Panc1 (cell line): ENCODE results near the gene FOXR1. TPM values are rescaled to one million over a fixed set of nuclear protein-coding genes. Genes with fewer than 3 reads are reported as not detected.

Experiments used
- ATAC-seq: fragments of 200-7000 bp; cut with Tn5 transposase; 2 replicates; pipeline ENCODE4 v1.9.1; 2020; ENCODE audit warnings: mild to moderate bottlenecking, moderate library complexity
- BruUV-seq: library from RNA; stranded (reverse); fragments of 400-500 nt; replicated peaks from 2 replicates; lab custom pipeline; 2021; lab: Mats Ljungman, UMichigan
- CTCF ChIA-PET: fragments of 300-600 bp; sonication (Branson Sonifier 250); formaldehyde crosslinking; loops from one replicate; lab custom pipeline; 2022; ENCODE audit warnings: antibody characterized with exemption; lab: Charles Lee
- POLR2A ChIA-PET: fragments of 300-600 bp; sonication (Branson Sonifier 250); formaldehyde crosslinking; loops from one replicate; lab custom pipeline; 2022; ENCODE audit warnings: antibody characterized with exemption; lab: Charles Lee
- DNase-seq: peaks from one replicate; pipeline ENCODE4 v3.0.0-alpha.2; 2010; ENCODE audit warnings: low read depth, low spot score
- H3K27ac ChIP-seq: 2 replicates; pipeline ENCODE4 v1.5.1; 2011; ENCODE audit warnings: mild to moderate bottlenecking, low read length, inconsistent platforms
- H3K27me3 ChIP-seq: fragments of 200-500 bp; sonication (Bioruptor generic); 2 replicates; pipeline ENCODE4 v1.6.0; 2014; ENCODE audit warnings: low read length, inconsistent platforms; ENCODE audit not compliant: control insufficient read depth, insufficient read depth
- H3K36me3 ChIP-seq: fragments of 200-500 bp; sonication (Bioruptor generic); 2 replicates; pipeline ENCODE4 v1.5.1; 2014; ENCODE audit warnings: inconsistent platforms, mild to moderate bottlenecking, low read length, moderate library complexity; ENCODE audit not compliant: control insufficient read depth, insufficient read depth
- H3K4me1 ChIP-seq: 2 replicates; pipeline ENCODE4 v1.5.1; 2011; ENCODE audit warnings: inconsistent platforms, mild to moderate bottlenecking, low read length, moderate library complexity; ENCODE audit not compliant: control insufficient read depth, insufficient read depth
- H3K4me3 ChIP-seq, 2 experiments: 2 replicates each; pipeline ENCODE4 v1.5.1; 2011 to 2012; ENCODE audit warnings: low read depth in 2 of 2, low read length in 2 of 2, mild to moderate bottlenecking in 2 of 2, inconsistent platforms in 1 of 2, moderate library complexity in 1 of 2
- H3K9me3 ChIP-seq: fragments of 200-500 bp; sonication (Bioruptor generic); 2 replicates; pipeline ENCODE4 v1.5.1; 2014; ENCODE audit warnings: low read depth, mild to moderate bottlenecking, inconsistent platforms, low read length, moderate library complexity; ENCODE audit not compliant: control insufficient read depth, insufficient read depth
- POLR2AphosphoS5 ChIP-seq: IDR thresholded peaks from 2 replicates; pipeline ENCODE4 v1.6.1; 2012; ENCODE audit warnings: mild to moderate bottlenecking, low read depth, low read length, moderate library complexity
- SIN3A ChIP-seq: IDR thresholded peaks from 2 replicates; pipeline ENCODE4 v1.6.1; 2012; ENCODE audit warnings: low read depth, mild to moderate bottlenecking, low read length, moderate library complexity, borderline replicate concordance; ENCODE audit not compliant: insufficient read depth
- TCF7L2 ChIP-seq: IDR thresholded peaks from 2 replicates; pipeline ENCODE4 v1.6.1; 2011; ENCODE audit warnings: mild to moderate bottlenecking, low read depth, low read length, inconsistent platforms
- in situ Hi-C: cut with HindIII; loops from 2 replicates; pipeline ENCODE4 v1.10.0; 2016; ENCODE audit warnings: low sequenced_read_pairs, low pct_unique_long_range_greater_than_20kb
- intact Hi-C: fragments of 100-400 bp; cut with micrococcal nuclease; formaldehyde crosslinking; loops from one replicate; pipeline ENCODE4 v1.10.0; 2022; ENCODE audit not compliant: unreplicated experiment
- total RNA-seq: library from RNA; stranded (reverse); gene quantifications from one replicate; pipeline ENCODE4 v1.2.1, GENCODE V29; 2021; ENCODE audit not compliant: unreplicated experiment
- TF ChIP-seq, protein P1 (sequence below), 2 experiments: IDR thresholded peaks; 2 replicates each; pipeline ENCODE4 v1.6.1; 2011 to 2012; ENCODE audit warnings: low read depth in 2 of 2, control low read depth in 1 of 2, low read length in 1 of 2, mild to moderate bottlenecking in 1 of 2, moderate library complexity in 1 of 2; ENCODE audit not compliant: insufficient read depth in 1 of 2
- TF ChIP-seq, protein P2 (sequence below): fragments of 450-650 bp; IDR thresholded peaks from 2 replicates; pipeline ENCODE4 v1.5.1; 2017; ENCODE audit warnings: mild to moderate bottlenecking

FOXR1 gene
- total RNA-seq, 1 experiment from 2014 or later: not detected

DNA sequence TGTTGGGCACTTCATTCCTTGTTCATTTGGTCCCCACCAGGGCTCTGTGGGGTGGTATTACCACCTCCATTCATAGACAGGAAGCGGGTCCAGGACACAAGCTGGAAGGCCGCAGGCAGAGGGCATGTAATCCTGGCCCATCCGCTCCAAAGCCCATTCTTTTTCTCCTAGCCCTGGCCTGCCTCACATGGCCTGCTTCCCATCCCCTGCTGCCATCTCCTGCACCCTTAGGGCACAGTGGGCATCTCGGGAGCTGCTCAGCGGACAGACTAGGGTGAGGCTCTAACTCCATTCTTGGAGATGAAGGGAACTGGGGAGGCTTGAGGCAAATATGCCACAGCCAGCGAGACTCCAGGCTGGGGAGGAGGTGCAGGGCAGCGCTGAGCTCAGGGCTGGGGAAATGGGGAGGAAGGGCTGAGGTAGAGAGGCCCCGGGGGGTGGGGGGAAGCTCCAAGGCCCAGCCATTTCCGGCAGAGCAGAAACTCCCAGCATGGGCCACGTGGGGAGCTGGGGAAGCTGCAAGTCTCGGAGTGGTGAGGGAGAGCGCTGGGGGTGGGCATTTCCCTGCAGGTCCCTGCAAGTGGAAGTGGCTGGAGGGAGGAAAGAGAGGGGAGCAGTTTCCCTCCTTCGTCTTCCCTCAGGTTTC lies 31.5 kb upstream of the FOXR1 start:
- in situ Hi-C loops: no loop called here

DNA sequence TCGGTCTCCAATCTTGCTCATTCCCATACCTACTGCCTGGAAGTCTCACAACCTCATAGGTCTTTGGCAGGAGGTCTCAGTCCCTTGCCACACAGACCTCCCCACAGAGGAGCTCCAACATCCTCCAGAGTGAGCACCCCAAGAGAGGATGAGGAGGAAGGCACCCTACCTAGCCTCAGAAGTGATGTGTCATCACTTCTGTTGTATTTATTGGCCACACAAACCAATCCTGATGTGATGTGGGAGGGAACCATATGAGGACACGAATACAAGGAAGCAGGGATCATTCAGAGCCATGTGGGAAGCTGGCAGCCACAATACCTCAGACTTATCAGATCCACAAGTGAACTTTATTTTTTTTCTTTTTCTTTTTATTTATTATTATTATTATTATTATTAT lies 24.5 kb upstream of the FOXR1 start:
- ATAC-seq: no peak
- Histone ChIP-seq H3K4me3 (no peak overlapping the region), H3K27ac (no peak overlapping the region), H3K4me1 (no peaks in the 10 kb centered on the region), H3K36me3 (no peaks in the 10 kb centered on the region), H3K9me3 (no peaks in the 10 kb centered on the region), H3K27me3 (no peaks in the 10 kb centered on the region)
- in situ Hi-C loops: no loop called here
- DNase-seq: no peak
- ChIA-PET POLR2A (no interaction called here), CTCF (interaction anchor here (0.8 kb wide), 1 partner anchor 46 kb away, joined by 7 read pairs; no protein-coding TSS in a partner anchor)
- BruUV-seq: no TSS peak
- TF ChIP-seq, protein P1, sequence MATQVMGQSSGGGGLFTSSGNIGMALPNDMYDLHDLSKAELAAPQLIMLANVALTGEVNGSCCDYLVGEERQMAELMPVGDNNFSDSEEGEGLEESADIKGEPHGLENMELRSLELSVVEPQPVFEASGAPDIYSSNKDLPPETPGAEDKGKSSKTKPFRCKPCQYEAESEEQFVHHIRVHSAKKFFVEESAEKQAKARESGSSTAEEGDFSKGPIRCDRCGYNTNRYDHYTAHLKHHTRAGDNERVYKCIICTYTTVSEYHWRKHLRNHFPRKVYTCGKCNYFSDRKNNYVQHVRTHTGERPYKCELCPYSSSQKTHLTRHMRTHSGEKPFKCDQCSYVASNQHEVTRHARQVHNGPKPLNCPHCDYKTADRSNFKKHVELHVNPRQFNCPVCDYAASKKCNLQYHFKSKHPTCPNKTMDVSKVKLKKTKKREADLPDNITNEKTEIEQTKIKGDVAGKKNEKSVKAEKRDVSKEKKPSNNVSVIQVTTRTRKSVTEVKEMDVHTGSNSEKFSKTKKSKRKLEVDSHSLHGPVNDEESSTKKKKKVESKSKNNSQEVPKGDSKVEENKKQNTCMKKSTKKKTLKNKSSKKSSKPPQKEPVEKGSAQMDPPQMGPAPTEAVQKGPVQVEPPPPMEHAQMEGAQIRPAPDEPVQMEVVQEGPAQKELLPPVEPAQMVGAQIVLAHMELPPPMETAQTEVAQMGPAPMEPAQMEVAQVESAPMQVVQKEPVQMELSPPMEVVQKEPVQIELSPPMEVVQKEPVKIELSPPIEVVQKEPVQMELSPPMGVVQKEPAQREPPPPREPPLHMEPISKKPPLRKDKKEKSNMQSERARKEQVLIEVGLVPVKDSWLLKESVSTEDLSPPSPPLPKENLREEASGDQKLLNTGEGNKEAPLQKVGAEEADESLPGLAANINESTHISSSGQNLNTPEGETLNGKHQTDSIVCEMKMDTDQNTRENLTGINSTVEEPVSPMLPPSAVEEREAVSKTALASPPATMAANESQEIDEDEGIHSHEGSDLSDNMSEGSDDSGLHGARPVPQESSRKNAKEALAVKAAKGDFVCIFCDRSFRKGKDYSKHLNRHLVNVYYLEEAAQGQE (IDR thresholded peaks at IDR 0.05; ENCODE audit: insufficient read depth in 1 of 2, low read depth in 2 of 2, low read length in 1 of 2): no peak
- TF ChIP-seq TCF7L2: no peak
- TF ChIP-seq SIN3A: no peak
- TF ChIP-seq POLR2AphosphoS5: no peak
- TF ChIP-seq, protein P2, sequence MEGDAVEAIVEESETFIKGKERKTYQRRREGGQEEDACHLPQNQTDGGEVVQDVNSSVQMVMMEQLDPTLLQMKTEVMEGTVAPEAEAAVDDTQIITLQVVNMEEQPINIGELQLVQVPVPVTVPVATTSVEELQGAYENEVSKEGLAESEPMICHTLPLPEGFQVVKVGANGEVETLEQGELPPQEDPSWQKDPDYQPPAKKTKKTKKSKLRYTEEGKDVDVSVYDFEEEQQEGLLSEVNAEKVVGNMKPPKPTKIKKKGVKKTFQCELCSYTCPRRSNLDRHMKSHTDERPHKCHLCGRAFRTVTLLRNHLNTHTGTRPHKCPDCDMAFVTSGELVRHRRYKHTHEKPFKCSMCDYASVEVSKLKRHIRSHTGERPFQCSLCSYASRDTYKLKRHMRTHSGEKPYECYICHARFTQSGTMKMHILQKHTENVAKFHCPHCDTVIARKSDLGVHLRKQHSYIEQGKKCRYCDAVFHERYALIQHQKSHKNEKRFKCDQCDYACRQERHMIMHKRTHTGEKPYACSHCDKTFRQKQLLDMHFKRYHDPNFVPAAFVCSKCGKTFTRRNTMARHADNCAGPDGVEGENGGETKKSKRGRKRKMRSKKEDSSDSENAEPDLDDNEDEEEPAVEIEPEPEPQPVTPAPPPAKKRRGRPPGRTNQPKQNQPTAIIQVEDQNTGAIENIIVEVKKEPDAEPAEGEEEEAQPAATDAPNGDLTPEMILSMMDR: no peak
- intact Hi-C loops: no loop called here

More for the DNA sequence above, 31.5 kb upstream of the FOXR1 start:
- intact Hi-C loops: no loop called here
- peaks cover 3% of the 10 kb centered on the region; the same call in 1 of the 2 replicates for H3K4me1 ChIP-seq
- CTCF ChIA-PET: interaction anchor here (0.6 kb wide), 1 partner anchor 312 kb away, joined by 8 read pairs; no protein-coding TSS in a partner anchor
- ATAC-seq (peak; percentile 59), DNase-seq (no peak)
- BruUV-seq: no TSS peak
- no peaks in the 10 kb centered on the region for H3K36me3 ChIP-seq
- H3K27me3 ChIP-seq: no peaks in the 10 kb centered on the region
- no peak overlapping the region for H3K27ac ChIP-seq
- H3K9me3 ChIP-seq: no peaks in the 10 kb centered on the region
- TF ChIP-seq, protein P1 (IDR thresholded peaks at IDR 0.05; ENCODE audit: insufficient read depth in 1 of 2, low read depth in 2 of 2, low read length in 1 of 2): no peak
- TF ChIP-seq SIN3A (no peak), TCF7L2 (no peak), POLR2AphosphoS5 (no peak)
- TF ChIP-seq, protein P2: no peak
- no peak overlapping the region for H3K4me3 ChIP-seq
- POLR2A ChIA-PET: interaction anchor here (0.6 kb wide), 1 partner anchor 45 kb away, joined by 7 read pairs; no protein-coding TSS in a partner anchor
